Loucy (cell line): ENCODE results near the gene SYT9.

ENCODE experiments used
- H2AFZ ChIP-seq: fragments of 200-600 bp; sonication (generic); 2 replicates; pipeline ENCODE4 v1.6.0; 2016; ENCODE audit warnings: antibody characterized with exemption, mild to moderate bottlenecking, low read length, moderate library complexity
- H3F3A ChIP-seq: fragments of 200-600 bp; 2 replicates; pipeline ENCODE4 v1.6.0; 2016; ENCODE audit warnings: antibody characterized with exemption, low read depth, mild to moderate bottlenecking
- H3K27me3 ChIP-seq: fragments of 200-600 bp; sonication (generic); 2 replicates; pipeline ENCODE4 v1.6.1; 2014; ENCODE audit warnings: low read length, mild to moderate bottlenecking; ENCODE audit not compliant: insufficient read depth, poor library complexity, severe bottlenecking
- H3K36me3 ChIP-seq: fragments of 200-600 bp; sonication (generic); 2 replicates; pipeline ENCODE4 v1.6.1; 2016; ENCODE audit warnings: low read length; ENCODE audit not compliant: insufficient read depth
- H3K4me1 ChIP-seq: fragments of 200-600 bp; sonication (generic); 2 replicates; pipeline ENCODE4 v1.5.1; 2014; ENCODE audit warnings: low read length, mild to moderate bottlenecking; ENCODE audit not compliant: insufficient read depth, poor library complexity, severe bottlenecking
- H3K4me2 ChIP-seq: fragments of 200-600 bp; sonication (generic); 2 replicates; pipeline ENCODE4 v1.6.0; 2014; ENCODE audit warnings: antibody characterized with exemption, low read length, low read depth, mild to moderate bottlenecking; ENCODE audit not compliant: poor library complexity, severe bottlenecking
- H3K4me3 ChIP-seq: fragments of 200-600 bp; sonication (generic); 2 replicates; pipeline ENCODE4 v1.5.1; 2014; ENCODE audit warnings: low read length, mild to moderate bottlenecking, mixed read lengths; ENCODE audit not compliant: poor library complexity, severe bottlenecking
- H3K79me2 ChIP-seq: fragments of 200-600 bp; sonication (generic); 2 replicates; pipeline ENCODE4 v1.6.1; 2014; ENCODE audit warnings: low read length; ENCODE audit not compliant: insufficient read depth
- H3K9ac ChIP-seq: fragments of 200-600 bp; sonication (generic); 2 replicates; pipeline ENCODE4 v1.6.0; 2014; ENCODE audit warnings: mild to moderate bottlenecking, low read depth, low read length, moderate library complexity; ENCODE audit not compliant: poor library complexity, severe bottlenecking
- H3K9me2 ChIP-seq: fragments of 200-600 bp; sonication (generic); replicated peaks from 2 replicates; pipeline ENCODE4 v1.6.1; 2016; ENCODE audit warnings: low read depth, low read length, mixed read lengths
- H3K9me3 ChIP-seq: fragments of 200-600 bp; sonication (generic); 2 replicates; pipeline ENCODE4 v1.6.1; 2014; ENCODE audit warnings: mild to moderate bottlenecking, antibody characterized with exemption, low read length, low read depth; ENCODE audit not compliant: insufficient read depth
- H4K20me1 ChIP-seq: fragments of 200-600 bp; sonication (generic); 2 replicates; pipeline ENCODE4 v1.6.0; 2014; ENCODE audit warnings: antibody characterized with exemption, low read length, mild to moderate bottlenecking; ENCODE audit not compliant: insufficient read depth, poor library complexity, severe bottlenecking
- CTCF ChIP-seq: fragments of 200-600 bp; sonication (generic); conservative IDR thresholded peaks from 2 replicates; pipeline ENCODE4 v1.5.1; 2014; ENCODE audit warnings: mild to moderate bottlenecking, antibody characterized with exemption, low read length
- EZH2phosphoT487 ChIP-seq: fragments of 200-600 bp; IDR thresholded peaks from 2 replicates; pipeline ENCODE4 v1.6.1; 2018; ENCODE audit warnings: antibody characterized with exemption, mild to moderate bottlenecking, moderate library complexity, borderline replicate concordance

The SYT9 gene

GRCh38 chr11:7341551-7341950 lies 89.8 kb downstream of the SYT9 start:
- H3K4me3 ChIP-seq = no peak overlapping the region
- H3K79me2 ChIP-seq = no peaks in the 10 kb centered on the region
- no peaks in the 10 kb centered on the region for H3K4me1 ChIP-seq
- no peaks in the 10 kb centered on the region for H3K36me3 ChIP-seq
- no peaks in the 10 kb centered on the region for H3K27me3 ChIP-seq
- H3K4me2 ChIP-seq = no peak overlapping the region
- no peaks in the 10 kb centered on the region for H3K9me2 ChIP-seq
- no peak overlapping the region for H3K9ac ChIP-seq
- no peaks in the 10 kb centered on the region for H3F3A ChIP-seq
- no peaks in the 10 kb centered on the region for H4K20me1 ChIP-seq
- no peaks in the 10 kb centered on the region for H3K9me3 ChIP-seq
- H2AFZ ChIP-seq = no peak overlapping the region
- no peak for TF ChIP-seq EZH2phosphoT487
- no peak for TF ChIP-seq CTCF

GRCh38 chr11:7347611-7348431 lies 96.1 kb downstream of the SYT9 start:
- Histone ChIP-seq H3K4me2 (no peak overlapping the region), H3K79me2 (no peaks in the 10 kb centered on the region), H3K9me3 (no peaks in the 10 kb centered on the region), H3F3A (no peaks in the 10 kb centered on the region), H3K9ac (no peak overlapping the region), H3K9me2 (no peaks in the 10 kb centered on the region), H3K4me1 (no peaks in the 10 kb centered on the region), H3K4me3 (no peak overlapping the region), H3K36me3 (no peaks in the 10 kb centered on the region), H3K27me3 (no peaks in the 10 kb centered on the region), H4K20me1 (no peaks in the 10 kb centered on the region), H2AFZ (no peak overlapping the region)
- TF ChIP-seq EZH2phosphoT487 = no peak
- TF ChIP-seq CTCF = no peak

DNA sequence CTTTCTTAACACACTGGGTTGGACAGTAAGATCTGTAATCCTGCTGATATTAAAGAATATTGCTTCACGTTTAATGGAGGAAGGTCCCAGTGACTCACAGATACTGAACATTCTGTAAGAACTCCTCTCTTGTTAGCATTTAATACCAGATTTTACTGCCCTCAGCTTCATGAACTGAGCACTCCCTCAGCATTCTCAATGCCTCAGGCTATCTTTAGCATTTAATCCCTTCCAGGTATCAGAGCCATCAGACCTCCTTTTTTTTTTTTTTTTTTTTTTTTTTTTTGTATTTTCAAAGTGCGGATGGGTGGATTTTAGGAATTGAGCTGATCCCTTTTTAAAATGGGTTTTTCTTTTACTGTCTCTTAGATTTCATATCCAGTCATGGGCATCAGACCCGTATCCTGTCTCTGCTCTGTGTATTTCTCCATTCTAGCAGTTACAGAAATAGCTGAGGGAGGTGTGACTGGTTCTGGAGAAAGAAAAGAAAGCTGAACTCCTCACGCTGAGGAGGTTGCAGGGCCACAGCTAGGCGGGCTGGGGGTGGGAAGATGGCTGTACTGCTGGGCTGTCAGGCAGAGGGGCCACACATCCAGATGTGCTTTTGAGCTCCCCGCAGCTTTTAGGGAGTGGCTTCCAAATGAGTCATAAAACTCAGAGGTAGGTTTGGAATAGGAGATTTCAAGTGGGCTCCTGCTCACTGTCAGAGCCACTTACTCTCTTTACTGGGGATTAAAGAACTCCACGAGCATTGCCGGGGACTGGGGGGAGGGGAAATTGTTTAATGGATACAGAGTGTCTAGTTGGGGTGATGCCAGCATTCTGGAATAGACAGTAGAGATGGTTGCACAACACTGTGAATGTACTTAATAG lies 97.0 kb downstream of the SYT9 start:
- Histone ChIP-seq H3K79me2 (no peaks in the 10 kb centered on the region), H3K4me3 (no peak overlapping the region), H3K27me3 (no peaks in the 10 kb centered on the region), H3K9me3 (no peaks in the 10 kb centered on the region), H3K4me1 (no peaks in the 10 kb centered on the region), H4K20me1 (no peaks in the 10 kb centered on the region), H3K9ac (no peak overlapping the region), H3K36me3 (no peaks in the 10 kb centered on the region), H3F3A (no peaks in the 10 kb centered on the region), H2AFZ (no peak overlapping the region), H3K9me2 (no peaks in the 10 kb centered on the region), H3K4me2 (no peak overlapping the region)
- TF ChIP-seq CTCF = no peak
- no peak for TF ChIP-seq EZH2phosphoT487
